NCI-H446 (cell line): Measurements from ENCODE around the gene CDK12.
A peak's percentile ranks its signal among the peaks of the same experiment; 100 is the strongest.
"Not testable (repeated sequence)": the region's sequence is repeated elsewhere in the genome, so short reads cannot be mapped to it uniquely, and the experiment has no call there.

Source experiments
- DNase-seq, 2 experiments: peaks; one replicate each; lab custom pipeline; 2025; lab: John Stamatoyannopoulos, UW

Gene CDK12

GRCh38 chr17:39507511-39507910 is 46.2 kb downstream of the CDK12 start:
- no peak for DNase-seq

DNA sequence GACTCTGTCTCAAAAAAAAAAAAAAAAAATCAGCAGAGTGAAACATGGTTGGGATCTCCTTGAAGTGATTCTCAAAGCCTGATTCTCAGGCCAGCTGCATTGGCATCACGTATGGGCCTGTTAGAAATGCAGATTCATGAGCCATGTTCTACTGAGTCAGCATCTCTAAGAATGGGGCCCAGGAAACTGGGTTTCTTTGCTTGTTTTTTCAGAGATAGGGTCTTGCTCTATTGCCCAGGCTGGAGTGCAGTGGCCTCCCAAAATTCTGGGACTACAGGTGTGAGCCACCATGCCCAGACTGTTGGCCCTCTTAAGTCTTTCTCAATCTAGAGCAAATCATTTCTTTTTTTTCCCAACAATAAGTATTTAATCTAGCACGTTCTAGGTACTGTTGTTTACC is 47.7 kb downstream of the CDK12 start:
- no peak for DNase-seq

GRCh38 chr17:39513309-39513708 is 52.0 kb downstream of the CDK12 start:
- DNase-seq: no peak

DNA sequence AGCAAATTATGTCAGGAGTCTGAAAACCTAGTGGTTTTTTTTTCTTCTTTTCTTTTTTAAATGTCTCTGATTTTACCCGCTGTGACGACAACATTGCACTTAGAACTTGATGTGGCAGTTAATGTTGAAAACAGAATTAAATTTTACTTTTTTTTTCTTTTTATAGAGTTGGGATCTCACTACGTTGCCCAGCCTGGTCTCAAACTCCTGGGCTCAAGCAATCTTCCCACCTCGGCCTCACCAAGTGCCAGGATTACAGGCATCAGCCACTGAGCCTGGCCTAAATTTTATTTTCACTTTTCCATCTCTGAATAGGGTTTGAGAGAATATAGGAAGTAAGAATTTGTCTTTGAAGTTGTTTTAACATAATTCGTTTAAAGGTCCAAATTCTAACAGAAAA is 52.6 kb downstream of the CDK12 start:
- DNase-seq: no peak

DNA sequence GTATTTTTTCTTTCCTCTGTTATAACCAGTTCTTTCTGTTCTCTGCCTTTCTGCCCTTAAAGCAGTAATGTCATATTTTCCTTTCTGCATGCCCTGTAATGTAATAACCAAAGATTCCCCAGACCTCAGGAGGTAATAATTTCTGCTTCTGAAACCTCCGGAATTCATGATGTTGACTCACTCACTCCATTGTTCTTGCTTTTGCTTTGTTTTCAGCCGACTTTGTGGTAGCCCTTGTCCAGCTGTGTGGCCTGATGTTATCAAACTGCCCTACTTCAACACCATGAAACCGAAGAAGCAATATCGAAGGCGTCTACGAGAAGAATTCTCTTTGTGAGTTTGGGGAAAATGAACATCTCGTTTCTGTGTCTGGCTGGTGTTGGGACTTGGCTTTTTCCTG is 55.9 kb downstream of the CDK12 start:
- no peak for DNase-seq

GRCh38 chr17:39525801-39526506 is 64.7 kb downstream of the CDK12 start:
- DNase-seq: no peak

- peak in 1 of 2 experiments; percentile 34 for DNase-seq
Measured at GRCh38 chr17:39527220-39527813, 66.0 kb downstream of the CDK12 start.

DNA sequence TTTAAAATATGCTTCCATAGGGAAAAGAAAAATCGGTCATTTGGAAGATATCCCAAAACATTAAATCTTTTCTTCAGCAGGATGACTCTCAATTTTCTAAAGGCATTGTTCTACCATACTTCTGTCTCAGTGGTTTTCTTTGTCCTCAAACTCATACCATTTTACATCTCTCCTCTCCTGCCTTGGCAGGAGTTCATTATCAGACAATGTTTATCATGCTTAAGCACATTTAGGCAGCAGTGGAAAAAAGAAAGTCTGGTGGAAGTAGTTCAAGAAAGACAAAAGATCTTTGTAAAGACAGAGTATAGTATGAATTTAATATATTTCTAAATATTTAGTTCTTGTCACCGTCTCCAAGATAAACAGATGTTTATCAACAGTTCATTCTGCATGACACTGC is 68.2 kb downstream of the CDK12 start:
- DNase-seq: no peak

- no peak for DNase-seq
Measured at GRCh38 chr17:39530513-39530912, 69.2 kb downstream of the CDK12 start.

DNA sequence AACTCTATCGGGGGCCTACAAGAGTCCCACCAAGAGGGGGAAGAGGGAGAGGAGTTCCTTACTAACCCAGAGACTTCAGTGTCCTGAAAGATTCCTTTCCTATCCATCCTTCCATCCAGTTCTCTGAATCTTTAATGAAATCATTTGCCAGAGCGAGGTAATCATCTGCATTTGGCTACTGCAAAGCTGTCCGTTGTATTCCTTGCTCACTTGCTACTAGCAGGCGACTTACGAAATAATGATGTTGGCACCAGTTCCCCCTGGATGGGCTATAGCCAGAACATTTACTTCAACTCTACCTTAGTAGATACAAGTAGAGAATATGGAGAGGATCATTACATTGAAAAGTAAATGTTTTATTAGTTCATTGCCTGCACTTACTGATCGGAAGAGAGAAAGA is 70.0 kb downstream of the CDK12 start:
- DNase-seq: no peak

DNA sequence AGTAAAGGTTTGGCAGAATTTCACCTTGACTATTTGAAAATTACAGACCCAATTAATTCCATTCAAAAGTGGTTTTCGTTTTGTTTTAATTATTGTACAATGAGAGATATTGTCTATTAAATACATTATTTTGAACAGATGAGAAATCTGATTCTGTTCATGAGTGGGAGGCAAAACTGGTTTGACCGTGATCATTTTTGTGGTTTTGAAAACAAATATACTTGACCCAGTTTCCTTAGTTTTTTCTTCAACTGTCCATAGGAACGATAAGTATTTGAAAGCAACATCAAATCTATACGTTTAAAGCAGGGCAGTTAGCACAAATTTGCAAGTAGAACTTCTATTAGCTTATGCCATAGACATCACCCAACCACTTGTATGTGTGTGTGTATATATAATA is 72.6 kb downstream of the CDK12 start:
- no peak for DNase-seq

GRCh38 chr17:39534768-39535405 is 73.6 kb downstream of the CDK12 start:
- no peak for DNase-seq

DNA sequence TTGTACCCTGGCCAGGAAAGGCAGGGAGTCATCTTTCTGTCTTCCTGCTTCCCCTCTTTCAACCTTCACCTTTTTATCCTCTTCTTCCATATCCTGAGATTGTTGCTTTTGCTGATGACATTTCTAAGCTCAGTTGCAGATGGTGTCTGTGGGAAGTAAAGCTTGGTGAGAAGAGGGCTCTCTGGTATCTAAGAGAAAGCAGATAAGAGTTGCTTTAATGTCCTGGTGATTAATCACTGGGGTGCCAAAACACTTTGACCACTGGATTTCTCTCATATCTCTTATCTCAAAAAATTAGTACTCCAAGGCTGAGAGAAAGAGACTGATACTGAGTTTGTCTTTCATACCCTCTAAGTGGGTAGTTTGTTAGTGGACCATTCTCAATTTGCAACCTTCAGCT is 75.2 kb downstream of the CDK12 start:
- DNase-seq: no peak

DNA sequence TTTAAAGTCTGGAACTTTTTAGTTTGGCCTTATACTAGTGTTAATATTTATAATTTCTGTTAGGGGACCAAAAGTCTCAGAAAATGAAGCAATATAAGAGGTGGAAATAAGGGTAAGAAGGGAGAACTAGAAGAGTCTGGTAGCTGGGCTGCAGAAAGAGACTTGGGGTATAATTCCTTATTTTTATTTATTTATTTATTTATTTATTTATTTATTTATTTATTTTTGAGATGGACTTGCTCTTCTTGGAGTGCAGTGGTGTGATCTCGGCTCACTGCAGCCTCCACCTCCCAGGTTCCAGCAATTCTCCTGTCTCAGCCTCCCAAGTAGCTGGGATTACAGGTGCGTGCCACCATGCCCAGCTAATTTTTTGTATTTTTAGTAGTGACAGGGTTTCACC is 76.1 kb downstream of the CDK12 start:
- not testable (repeated sequence) for DNase-seq

GRCh38 chr17:39538866-39539265 is 77.6 kb downstream of the CDK12 start:
- no peak for DNase-seq

- no peak for DNase-seq
Measured at GRCh38 chr17:39540611-39541010, 79.3 kb downstream of the CDK12 start.

DNA sequence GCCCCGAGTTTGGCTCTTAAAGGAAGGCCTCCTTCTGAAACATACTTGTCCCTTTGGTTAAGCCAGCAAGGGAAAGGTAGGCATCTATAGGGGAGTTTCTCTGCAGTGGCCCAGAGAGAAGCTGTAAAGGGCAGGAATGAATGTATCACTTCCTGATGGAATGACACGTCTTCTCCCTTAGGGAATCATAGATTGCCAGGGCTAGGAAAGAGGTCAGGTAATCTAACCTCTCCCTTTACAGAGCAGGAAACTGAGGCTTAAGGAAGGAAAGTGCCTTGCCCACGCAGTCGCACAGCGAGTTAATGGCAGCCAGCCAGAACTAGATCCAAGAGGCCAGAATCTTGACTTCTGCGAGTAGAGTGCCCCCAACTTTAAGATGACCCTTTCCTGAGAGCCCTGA is 80.4 kb downstream of the CDK12 start:
- DNase-seq: no peak

DNA sequence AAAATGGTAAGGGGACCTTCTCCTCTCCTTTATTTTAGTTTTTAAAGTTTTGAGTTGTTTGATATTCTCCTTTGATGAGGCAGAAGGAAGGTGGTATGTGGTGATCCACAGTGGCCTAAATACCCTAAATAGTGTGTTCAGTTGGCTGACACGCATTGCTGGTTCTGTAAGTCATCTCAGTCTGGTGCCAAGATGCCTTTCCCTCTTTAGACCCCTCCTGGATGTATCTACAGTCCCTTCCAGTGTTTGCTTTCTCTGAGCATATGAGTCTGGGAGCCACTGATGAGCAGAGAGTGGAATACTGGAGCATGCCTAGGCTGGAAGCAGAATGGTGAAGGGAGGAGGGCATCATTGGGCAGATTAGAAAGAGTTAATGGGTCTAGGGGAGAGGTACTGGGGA is 81.9 kb downstream of the CDK12 start:
- DNase-seq: no peak

GRCh38 chr17:39543664-39544063 is 82.4 kb downstream of the CDK12 start:
- DNase-seq: no peak

DNA sequence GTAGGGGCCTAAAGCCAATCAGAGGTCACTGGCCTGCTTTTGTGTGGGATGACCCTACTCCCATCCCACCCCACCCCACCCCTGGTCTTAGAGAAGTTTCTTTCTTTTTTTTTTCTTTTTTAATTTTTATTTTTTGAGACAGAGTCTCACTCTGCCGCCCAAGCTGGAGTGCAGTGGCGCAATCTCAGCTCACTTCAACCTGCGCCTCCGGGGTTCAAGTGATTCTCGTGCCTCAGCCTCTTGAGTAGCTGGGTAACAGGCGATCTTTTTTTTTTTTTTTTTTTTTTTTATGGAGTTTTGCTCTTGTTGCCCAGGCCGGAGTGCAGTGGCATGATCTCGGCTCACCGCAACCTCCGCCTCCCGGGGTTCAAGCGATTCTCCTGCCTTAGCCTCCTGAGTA is 83.1 kb downstream of the CDK12 start:
- not testable (repeated sequence) for DNase-seq

DNA sequence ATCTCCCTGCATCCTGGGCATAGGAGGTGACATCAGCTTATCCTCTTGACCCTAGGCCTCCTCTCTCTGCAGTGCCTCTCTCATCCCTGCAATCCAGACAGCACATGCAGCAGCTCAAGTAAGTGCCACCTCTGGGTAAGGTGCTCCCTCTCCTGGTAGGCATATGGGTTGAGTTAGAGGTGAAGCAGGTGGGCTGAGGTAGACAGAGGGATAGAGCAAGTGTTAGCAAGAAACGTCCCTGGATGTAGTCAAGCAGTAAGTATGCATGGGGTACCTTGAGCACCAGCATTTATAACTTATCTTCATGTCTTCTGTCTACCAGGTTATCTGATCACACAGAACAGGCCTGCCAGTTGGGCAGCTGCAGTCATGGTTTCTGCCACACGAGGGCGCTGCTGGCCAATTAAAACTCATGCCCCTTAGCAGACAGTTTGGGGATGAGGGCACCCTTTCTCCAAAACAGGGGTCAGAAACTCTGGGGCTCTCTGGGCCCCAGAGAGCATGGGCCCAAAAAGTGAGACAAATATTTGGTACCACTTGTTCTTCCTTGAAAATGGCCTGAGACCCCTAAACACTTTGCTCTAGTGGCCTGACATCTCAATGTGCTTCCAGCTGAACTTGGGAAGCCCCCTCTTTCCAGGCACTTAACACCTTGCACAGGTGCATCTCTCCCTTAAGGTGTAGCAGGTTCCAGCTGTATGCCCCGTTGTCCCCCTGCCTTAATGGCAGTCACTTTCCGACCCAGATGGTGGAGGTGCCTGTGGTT is 86.6 kb downstream of the CDK12 start:
- peak in 1 of 2 experiments; percentile 73 for DNase-seq

DNA sequence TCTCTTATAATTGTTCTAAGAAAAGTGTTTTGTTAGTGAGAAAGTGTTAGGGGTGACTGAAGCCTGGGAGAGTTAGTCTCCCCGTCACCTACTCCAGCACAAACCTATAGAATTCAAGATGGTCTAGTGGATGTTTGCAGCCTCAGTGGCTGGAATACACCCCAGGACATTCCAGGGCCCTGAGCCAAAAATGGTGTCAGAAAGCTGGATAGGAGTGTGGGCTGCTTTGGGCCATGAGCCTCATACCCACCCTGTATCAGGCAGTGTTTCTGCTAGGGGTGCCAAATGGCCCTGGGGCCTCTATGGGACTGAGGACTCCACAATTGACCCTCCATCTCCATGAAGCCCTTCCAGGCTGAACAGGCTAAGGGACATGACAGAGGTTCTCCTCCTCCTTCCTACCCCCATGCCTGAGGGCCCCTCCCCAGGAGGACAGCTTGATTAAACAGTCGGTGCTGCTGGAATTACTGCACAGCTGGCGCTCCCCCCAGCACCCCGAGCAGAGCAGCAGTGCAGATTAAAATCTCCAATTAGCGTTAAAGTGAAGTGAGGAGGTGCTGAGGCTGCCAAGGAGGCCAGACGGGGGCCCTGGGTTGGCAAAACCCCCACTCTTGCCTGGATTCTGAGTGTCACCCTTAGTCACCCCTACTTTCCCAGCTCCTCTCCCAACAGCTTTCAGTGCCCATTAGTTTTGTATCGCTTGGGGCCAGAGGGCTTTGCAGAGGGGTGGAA is 87.4 kb downstream of the CDK12 start:
- peak; percentile 33 to 63 for DNase-seq
